ENCODE results near the gene ACOX2.

DNA sequence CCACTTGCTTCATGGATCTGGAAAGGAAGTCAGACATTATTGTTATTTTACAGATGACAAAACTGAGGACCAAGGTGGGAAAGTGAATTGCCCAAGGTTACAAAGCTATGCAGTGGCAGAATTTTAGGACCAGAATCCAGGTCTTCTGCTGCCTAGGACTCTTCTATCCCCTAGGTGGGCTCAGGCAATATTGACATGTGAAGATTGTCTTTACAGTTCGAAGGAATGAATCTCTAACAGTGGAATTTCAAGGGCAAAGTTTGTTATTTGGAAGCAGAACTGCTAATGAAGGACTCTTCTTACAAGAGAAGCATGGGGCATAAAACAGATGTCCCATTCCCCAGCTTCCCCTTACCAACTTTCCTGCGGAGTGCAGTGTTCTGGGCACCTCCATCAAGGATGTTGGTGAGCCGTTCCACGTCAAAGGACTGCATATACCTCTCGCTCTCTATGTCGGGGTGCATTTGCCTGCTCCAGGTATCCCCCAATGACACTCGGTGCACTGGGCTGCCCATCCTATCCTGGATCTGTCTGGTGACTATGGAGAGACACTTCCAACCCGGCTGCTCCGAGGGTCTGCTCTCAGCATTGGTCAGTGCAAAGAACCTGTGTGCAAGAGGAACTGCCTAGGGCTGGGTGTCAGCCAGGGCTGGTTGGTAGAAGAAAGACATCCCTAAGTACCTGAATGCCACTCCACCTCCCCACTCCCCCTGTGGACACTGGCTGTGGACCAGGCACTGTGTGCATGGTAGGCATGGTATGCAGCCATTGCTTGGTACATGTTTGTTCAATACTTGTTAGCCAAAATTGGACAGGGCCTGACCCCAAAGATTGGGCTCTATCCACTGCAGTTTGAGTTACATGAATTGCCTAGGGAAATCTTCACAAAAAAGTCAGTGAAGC, 2.1 kb downstream of the ACOX2 start:
- TF ChIP-seq, protein P1, sequence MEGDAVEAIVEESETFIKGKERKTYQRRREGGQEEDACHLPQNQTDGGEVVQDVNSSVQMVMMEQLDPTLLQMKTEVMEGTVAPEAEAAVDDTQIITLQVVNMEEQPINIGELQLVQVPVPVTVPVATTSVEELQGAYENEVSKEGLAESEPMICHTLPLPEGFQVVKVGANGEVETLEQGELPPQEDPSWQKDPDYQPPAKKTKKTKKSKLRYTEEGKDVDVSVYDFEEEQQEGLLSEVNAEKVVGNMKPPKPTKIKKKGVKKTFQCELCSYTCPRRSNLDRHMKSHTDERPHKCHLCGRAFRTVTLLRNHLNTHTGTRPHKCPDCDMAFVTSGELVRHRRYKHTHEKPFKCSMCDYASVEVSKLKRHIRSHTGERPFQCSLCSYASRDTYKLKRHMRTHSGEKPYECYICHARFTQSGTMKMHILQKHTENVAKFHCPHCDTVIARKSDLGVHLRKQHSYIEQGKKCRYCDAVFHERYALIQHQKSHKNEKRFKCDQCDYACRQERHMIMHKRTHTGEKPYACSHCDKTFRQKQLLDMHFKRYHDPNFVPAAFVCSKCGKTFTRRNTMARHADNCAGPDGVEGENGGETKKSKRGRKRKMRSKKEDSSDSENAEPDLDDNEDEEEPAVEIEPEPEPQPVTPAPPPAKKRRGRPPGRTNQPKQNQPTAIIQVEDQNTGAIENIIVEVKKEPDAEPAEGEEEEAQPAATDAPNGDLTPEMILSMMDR (conservative IDR thresholded peaks at IDR 0.05 in 1 of 2, IDR thresholded peaks at IDR 0.05 in 1 of 2; ENCODE audit: low read depth in 1 of 2, low read length in 2 of 2) = no peak
- TF ChIP-seq EZH2 (IDR thresholded peaks at IDR 0.05; ENCODE audit: low read length, missing control alignments) = no peak
